NCI-H1436 (cell line): ENCODE data around the gene ARPC4.
"Not testable (repeated sequence)": the region's sequence is repeated elsewhere in the genome, so short reads cannot be mapped to it uniquely, and the experiment has no call there.

Experiments used
- DNase-seq: peaks from one replicate; lab custom pipeline; 2025; lab: John Stamatoyannopoulos, UW

Gene ARPC4

DNA sequence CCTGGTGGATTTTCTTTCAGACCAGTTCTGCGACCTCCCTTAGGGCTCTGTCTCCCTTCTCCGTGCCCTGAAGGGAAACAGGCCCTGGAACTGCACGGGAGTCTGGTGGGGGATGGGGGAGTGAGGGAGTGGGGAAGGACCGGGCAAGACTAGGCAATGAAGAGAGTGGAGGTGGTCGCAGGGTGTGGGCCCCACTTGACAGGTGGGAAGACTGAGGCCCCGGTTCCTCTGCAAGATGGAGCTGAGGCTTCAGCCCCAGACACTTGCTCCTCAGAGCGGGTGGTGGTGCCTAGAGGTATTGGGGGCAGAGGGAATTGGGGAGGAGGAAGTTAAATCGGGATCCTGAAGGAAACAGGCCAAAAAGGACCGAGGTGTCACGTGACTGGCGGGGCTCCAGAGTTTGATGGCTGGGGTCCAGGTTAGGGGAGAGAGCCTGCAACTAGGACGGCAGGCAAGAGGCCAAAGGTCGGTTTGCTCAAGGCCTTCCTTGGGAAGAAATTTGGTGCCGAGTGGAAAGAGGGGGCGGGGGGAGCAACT is 22.5 kb upstream of the ARPC4 start:
- DNase-seq, result no peak

DNA sequence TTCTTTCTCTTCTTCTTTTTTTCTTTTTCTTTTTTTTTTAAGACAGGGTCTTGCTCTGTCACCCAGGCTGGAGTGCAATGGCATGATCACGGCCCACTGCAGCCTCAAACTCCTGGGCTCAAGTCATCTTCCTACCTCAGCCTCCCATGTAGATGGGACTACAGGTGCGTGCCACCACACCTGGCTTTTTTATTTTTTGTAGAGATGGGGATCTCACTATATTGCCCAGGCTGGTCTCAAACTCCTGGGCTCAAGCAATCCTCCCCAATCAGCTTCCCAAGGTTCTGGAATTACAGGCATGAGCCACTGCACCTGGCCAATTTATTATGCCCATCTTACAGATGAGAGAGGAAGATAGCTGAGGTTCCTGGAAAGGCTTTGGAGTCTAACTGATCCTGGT is 21.9 kb upstream of the ARPC4 start:
- DNase-seq, result not testable (repeated sequence)

DNA sequence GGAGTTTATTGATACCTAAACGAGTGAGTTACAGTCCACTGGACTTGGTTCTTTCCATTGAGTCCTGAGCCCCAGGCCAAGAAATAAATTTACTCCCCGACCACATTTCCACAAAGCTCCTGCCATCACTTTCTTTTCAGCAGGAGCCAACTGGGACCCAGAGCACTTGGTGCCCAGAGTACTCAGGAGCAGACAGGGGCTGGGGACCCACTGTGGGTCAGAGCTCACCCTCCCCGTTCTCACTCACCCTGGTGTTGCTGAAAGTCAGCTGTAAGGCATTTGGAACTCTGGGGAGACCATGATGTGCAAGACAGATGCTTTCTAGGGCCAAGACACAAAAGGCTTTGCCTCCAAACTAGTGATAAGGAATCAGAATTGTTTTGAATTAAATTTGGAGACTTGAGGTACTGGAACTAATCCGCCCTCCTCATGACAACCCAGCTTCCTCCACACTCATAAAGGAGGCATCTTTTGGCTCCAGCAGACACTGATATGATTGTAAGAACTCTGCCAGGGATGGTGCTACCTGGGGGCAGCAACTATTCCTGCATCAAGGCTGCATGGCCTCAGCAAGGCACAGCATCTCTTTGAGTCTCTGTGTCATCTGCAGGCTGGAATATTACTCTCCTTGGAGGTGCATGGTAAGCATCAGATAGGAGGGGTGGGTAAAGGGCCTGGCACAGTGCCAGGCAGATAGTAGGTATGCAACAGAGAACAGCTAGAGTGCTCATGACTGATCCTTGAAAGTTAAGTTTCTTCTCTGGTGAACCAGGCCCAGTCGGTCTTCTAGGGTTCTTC is 15.8 kb upstream of the ARPC4 start:
- no peak for DNase-seq

DNA sequence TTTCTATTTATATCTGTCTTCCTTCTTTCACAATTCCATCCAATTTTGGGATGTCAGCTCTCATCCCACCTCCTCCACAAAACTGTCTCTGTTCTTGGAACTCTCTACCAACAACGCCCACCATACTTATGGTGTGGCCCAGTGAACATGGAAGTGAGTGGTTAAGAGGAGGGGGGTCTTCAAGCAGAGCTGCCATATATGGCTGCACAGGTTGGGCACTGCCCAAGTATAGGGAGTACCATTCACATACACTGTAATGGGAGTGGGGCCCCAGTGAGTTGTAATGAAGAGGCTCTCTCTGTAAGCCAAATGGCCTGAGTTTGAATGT is 15.2 kb upstream of the ARPC4 start:
- DNase-seq, result no peak

DNA sequence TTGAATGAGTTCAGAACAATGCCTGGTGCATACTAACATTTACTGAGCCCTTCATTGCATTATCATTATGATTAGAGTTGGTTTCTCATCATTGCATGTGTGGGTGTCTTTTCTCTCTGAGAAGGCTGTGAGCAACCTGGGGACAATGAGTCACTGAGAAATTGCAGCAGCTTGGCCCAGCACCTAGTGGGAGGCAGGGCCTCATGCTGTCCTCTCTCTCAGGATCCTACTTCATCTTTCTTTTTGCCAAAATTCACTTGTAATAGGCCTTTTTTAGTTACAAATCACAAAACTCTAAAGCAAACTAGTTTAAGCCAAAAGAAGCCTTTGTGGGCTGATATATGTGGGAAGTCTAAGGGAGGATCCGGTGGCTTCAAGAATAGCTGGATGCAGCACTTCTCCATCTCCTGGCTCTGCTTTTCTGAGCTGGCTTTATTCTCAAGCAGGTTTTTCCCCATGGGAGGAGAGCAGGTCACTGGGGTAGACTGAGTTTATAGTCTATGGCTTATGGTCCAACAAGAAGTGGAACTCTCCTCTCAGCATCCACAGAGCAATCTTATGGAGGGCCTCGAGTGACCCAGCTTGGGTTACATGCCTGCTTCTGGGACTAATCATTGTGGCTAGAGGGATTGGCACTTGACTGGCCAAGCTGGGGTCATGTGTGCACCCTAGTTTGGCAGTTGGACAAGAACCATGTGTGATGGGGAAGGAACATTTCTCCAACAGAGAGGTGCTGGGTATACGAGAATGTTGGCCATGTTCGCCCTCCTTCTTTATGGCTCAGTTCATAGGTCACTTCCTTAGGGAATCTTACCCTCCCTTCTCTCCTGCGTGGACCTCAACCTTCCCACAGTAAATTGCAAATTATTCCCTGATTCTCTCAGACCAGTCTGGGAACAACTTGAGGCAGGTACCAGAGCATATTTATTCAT is 14.5 kb upstream of the ARPC4 start:
- no peak for DNase-seq

DNA sequence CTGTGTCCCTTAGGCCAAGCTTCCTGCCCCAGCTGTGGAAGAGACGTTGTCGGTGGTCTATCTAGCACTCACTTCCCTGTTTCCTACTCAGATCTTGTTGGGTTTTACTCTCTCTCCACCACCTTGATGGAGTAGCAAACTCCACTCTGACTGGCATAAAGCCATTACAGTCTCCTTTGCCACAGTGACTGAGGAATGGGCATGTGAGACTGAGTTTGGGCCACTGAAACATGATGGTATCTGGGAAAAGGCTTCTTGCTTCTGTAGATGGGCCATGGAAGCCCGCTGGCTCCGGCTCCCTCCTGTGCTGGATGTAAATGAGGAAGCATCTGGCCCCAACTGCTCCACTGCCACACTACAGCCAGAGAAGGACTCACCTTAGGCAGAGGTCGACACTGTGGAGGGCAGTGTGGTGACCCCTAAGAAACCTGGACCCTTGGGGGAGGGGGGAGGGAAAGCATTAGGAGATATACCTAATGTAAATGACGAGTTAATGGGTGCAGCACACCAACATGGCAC is 13.7 kb upstream of the ARPC4 start:
- no peak for DNase-seq

DNA sequence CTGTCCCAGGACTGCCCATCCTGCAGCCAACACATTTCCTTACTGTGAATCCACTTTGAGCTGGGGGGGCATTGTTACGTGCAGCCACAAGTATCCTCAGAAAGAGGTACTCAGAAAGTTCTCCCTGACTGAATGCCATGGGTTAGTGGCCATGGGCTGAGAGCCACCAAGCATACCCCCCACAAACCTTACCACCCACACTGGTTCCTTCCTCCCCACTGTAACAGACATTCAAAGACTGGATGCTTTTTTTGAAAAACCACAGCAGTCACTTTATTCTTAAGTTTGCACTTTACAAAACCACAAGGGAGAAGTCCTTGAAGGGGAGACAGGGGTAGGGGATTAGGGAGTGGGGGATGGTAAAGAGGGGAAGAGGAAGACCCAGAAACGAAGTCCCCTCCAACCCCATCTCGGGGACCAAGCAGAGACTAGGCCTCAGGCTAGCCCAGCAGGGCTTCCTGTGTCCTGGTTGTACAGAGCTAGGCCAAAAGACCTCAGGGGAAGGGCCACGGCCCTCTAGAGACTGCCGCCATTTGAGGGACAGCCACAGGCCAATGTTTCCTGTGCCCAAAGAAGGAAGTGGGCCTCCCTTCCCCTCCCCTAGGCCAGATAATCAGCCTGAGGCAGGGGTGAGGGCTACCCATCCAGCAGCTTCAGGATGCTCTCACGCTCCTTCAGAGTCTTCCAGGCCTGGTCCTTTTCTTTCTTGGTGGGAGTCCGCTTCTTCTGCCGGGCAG is 13.0 kb upstream of the ARPC4 start:
- DNase-seq, result no peak

DNA sequence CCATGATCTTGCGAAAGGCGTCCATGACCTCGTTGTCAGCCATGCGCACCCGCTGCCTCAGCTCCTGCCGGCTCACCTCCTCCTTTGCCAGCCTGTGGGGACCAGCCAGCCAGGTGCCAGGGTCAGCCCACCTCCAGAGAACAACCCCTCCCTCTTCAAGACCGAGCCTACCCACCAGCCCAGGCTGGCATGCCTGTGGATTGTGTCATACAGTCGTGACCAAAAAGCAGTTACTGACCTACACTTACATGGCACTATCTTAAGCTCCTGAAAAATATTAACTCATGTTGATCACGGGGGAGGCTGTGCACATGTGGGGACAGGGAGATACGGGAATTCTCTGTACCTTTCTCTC is 12.4 kb upstream of the ARPC4 start:
- DNase-seq, result no peak

DNA sequence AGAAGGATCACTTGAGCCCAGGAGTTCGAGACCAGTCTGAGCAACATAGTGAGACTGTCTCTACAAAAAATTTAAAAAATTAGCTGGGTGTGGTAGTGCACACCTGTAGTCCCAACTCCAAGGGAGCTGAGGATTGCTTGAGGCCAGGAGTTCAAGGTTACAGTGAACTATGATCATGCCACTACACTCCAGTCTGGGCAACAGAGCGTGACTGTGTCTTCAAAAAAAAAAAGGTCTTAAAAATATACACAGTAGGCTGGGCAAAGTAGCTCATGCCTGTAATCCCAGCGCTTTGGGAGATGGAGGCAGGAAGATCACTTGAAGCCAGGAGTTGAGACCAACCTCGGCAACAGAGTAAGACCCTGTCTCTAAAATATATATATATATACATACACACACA is 12.0 kb upstream of the ARPC4 start:
- DNase-seq, result no peak

DNA sequence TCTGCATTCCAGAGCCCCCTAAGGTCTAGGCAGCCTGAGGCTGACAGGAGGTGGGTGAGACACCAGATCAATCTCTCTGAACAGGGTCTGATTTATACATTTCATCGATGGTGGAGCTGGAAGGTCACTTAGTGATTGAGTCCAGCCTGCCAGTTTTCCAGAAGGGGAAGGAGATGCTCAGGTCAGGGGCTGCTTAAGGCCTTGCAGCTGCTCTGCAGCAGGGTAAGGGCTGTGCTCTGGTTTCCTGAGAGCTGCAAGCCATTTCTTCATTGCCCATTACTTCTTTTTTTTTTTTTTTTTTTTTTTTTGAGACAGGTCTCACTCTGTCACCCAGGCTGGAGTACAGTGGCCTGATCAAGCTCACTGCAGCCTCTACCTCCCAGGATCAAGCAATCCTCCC is 11.3 kb upstream of the ARPC4 start:
- no peak for DNase-seq

DNA sequence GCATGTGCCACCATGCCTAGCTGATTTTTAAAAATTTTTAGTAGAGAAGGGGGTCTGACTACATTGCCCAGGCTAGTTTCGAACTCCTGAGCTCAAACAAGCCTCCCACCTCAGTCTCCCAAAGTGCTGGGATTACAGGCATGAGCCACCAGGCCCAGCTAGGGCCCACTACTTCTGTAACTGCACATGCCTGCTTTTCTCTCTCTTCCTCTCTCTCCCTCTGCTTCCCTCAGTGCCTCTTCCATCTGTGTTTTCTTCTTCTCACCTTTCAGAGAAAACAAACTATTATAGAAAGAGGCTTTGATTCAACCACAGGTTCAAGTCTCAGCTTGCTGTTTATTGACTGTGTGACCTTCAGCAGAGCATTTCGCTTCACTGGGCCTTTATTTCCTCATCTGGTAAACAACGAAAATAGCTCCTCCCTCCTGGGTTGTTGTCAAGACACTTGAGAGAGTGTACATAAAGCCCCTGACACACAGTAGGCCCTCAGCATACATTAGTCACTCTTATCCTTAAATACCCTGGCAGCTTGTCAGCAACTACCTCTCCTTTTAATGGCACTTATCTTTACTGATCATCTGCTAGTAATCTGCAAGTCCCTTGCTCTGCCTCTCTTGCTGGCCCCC is 10.8 kb upstream of the ARPC4 start:
- no peak for DNase-seq

DNA sequence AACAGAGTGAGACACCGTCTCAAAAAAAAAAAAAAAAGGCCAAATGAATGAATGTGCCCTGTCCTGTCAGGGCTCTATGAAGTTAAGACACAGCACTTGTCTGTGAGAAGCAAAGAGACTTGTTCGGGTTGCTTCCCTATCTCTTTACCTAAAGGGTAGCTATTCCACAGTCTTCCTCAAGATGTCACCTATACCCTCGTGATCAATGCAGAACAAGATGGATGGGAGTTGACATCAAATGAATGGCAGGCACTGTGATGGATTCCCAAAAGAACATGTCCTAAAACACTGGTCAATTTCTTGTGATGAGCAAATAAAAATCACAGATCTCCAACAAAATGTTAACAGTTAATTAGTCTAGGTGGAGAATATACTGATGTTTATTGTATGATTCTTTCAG is 10.1 kb upstream of the ARPC4 start:
- DNase-seq, result no peak

DNA sequence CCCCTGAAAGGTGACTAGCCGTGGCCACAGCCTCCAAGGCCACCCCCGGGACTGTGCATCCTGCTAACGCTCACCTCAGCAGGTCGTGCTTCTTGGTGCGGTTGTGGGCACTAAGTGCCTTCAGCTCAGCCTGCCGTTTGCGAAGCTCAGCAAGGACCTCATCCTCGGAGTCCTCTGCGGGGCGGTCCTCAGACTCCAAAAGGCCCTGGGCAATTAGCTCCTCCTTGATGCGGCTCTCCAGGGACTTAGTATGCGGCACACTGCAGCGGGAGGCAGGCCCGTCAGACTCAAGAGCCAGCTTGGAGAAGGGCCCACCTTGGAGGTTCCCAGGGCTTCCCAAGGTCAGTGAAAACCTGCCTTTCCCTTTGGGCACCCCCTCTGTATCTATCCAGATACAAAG is 8.9 kb upstream of the ARPC4 start:
- no peak for DNase-seq

DNA sequence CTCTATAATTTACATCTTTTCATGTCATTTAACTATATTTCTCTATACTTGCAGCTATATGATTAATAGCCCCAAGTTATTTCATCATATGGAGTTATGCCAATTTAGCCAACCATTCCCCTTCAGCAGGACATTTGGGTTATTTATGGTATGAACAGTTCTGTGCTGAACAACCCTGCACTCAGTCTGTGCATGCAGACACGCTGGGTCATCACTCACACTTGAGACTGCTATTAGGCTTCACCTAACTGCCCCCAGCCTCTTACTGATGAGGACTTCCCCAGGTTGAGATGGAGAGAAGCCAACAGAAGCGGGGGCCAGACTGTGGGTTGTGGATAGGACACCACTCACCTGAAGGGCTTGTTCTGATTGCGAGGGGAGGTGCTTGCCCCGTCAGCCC is 7.9 kb upstream of the ARPC4 start:
- no peak for DNase-seq

DNA sequence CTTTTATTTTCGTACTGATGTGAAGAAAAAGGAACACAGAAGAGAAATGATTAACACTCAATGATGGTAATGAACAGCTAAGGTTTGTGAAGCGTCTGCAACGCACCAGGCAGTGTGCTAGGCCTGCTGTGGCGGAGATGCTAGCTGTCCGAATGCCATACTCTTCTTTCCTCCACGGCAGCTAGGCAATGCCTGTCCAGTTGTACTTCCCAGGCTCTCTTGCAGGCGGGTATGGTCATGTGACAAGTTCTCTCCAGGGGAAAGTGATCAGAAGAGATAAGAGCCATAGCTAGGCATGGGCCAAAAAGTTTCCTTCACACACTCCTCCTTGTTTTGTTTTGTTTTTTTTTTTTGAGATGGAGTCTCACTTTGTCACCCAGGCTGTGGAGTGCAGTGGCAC is 7.3 kb upstream of the ARPC4 start:
- no peak for DNase-seq

DNA sequence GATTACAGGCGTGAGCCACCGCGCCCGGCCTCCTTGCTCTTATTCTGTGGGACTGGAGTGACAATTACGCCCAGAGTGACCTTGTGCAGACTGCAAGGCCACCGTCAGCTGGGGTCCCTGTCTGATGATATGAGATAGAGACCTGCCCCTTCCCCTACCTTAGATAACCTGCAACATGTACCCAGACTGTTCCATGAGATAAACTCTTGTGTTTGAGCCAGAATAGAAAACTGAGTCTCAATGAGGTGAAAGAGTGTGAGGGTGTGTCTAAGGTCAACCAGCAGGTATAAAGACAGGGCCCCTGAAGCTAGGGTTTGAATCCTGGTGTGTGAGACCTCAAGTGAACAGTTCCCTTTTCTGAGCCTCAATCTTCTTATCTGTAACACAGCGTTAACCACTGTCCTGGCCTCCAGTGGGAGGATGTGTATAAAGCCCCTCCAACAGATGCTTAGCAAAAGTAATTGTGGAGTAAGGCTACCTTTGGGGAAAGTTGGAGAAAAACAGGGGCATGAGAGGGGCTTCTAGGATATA is 6.6 kb upstream of the ARPC4 start:
- DNase-seq, result no peak

DNA sequence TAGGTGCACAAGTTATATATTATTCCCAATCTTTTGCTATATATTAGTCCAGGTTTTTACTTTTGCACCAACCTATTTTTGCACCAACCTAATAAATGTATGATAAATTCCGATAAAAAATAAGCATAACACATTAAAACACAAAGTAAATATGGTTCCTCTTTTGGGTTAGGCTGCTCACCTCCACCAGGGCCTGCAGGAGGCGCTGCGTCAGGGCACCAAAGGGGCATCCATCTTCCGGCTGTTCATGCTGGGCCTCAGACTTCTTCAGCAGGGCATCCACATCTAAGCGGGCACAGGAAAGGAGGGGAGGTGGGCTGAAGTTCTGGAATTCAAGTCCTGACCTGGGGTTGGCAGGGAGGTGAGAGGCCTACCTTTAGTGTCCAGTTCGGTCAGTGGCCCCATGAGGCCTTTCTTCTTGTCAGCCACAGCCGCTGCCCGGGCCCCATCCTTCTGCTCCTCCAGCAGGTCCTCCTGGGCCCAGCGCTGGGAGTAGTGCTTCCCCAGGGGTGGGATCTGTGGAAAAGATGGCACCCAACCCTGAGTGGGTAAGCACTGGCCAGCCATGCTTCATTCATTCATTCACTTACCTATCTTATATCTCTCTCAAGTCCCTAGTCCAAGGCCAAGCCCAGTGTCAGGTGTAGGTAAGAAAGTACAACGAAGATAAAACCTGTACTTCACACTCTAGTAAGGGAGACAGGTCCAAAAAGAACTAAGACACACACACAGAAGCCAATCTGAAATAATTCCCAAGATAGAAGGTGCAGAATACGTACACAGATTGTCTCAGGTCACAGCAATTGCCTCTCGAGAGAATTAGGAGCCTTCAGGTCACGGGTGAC is 5.8 kb upstream of the ARPC4 start:
- no peak for DNase-seq

DNA sequence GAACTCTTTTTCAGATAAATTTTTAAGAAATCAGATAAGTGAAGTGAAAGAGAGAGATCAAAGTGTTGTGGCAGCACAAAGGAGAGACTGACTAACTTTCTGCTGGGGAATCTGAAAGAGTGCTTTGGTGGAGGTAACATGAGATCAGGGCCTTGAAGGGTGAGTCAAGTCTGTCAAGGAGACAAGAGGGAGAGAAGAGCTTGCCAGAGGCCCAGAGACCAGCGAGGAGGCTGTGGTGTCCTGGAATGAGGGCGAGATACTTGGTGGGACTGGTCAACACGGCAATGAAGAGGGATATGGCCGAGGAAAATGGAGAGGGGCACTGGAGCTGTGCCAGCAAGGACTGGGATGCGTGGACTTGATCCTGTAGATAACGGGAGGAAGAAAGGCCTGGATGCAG is 5.2 kb upstream of the ARPC4 start:
- DNase-seq, result no peak

DNA sequence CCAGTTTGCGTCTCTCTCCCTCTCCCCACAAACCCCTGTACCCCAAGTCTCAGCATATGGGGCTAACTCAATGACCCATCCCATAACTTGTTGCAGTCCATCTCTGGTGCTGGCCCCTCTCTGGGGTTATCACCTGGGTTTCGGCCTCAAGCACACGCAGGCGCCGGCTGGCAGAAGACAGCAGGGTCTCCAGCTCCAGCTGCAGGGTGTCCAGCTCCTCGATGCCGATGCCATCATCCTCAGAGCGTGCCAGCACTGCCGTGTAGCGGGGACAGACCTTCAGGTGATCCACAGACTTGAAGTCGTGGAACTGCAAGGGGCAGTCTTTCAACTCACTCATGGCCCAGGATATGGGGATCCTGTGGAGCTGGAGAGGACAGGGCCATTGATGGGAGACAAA is 1.8 kb upstream of the ARPC4 start:
- DNase-seq, result no peak

DNA sequence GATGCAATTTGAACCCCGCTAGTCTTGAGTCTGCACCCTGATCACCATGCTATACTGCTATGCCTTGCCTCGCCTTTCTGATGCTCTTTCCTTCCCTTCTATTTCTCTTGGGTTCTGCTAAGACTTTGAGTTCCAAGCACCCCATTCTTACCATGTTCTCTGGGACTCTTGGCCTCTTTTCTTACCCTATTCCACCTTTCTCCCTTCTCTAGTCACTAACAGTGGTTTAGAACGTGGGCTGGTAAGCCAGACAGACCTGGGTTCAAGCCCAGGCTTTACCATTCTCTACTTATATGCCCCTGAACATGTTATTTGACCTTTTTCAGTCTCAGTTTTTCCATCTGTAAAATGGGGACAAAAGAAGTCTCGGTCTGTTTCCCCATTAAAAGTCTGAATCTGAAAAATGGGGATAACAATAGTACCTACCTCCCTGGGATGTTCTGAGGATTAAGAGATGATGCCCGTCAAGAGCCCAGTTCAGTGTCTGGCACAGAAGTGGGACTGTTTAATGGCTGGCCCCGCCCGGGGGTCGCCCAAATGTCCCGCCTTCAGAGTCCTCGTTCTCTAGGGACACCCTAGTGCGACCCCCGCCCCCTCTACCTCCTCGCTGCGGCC is 985 bp upstream of the ARPC4 start:
- DNase-seq, result no peak
